ENCODE data around the gene FHDC1.

FHDC1 gene

DNA sequence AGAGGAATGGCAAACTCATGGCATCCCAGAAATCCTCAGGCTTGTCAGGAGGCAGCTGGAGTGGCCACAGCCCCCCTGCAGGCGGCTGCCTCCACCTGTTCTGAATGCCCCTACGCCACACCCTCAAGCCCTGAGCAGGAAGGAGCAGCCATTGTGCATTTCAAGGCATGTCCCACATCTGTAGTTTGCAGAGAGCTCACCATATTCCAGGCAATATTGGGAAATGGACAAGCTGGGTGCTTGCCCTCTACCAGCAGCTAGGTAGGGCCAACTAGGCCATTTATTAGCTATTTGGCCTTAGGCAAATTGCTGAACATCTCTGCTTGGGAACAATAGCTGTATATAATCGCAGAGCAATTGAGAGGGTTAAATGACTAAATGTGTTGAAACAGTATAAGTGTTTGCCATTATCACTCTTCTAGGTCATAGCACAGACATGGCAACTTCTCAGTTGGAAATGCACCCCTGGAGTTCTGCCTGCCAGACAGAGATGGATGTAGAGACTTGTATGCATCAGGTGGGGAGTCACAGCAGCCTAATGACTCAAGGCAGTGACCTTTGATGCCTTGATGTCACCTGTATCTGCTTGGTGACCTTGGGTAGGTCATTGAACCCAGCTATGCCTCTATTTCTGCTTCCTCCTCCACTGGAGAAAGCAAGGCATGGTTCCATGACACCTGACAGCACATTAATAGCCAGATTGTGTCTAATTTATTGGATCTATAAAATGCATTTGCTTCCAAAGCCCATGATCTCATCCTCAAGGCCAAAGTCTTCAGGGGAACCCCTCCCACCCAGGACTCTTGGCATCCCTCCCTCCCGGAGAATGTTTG is 52.8 kb downstream of the FHDC1 start:
- no peak for DNase-seq

DNA sequence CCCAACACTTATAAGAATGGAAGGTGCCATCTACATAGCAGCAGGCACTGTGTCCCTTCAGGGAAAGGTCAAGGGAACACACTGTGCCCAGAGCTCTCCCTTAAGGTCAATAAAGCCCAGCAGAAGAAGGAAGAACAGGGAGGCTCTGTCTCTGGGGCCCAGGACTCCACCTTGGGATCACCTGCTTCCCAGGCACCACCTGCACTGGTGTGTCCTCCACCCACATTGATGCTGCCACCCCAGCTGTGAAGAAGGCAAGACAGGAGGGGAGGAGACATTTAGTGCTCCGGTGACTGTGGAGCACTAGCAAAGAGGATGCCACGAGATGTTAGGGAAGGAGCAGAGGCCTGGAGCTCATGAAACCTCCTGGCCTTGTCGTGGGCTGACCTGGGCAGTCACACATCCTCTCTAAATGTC is 53.4 kb downstream of the FHDC1 start:
- no peak for DNase-seq

DNA sequence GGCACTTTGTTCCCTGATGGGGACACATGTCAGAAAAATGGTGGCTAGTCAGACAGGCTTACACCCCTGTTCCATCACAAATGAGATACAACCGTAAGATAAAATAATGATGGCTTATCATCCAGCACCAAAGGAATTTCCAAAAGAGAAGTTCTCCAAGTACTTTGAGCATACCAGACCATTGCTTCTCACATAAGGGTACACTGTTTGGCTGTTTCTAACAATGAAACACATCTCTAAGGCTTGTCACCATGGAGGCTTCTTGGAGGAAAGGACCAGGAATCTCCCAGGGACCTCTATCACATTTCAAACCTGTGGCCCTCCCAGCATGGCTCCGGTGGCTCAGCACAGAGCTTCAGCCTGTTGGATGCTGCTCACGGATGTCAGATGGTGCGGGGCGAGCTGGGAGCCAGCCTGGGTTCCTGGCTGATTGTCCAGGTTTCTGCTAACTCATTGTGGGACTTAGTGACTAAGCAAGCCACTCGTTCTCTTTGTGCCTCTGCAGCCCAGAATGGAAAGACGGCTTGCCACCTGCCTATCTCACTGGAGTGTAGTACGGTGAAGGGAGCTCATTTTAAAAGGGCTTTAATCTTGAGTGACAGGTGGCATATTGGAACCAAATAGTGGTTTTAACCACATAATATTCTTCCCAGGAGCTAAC is 54.5 kb downstream of the FHDC1 start:
- DNase-seq: no peak

DNA sequence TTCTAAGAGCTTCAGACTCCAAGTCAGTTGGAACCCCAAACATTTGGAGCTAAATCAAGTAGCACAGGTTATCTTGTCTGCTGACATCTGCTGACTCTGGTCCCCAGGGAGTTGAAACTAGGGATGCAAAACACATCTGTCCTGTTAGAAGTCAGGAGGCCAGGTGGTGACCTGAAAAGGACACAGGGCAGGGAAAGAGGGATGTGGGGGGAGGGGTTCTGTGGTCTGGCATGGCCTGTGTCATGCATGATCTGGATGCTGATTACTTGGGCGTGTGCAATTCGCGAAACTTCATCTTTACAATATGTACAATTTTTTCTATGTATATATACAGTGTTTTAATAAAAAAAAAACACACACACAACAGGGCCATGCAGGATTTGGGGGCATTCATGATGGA is 55.3 kb downstream of the FHDC1 start:
- DNase-seq: no peak

DNA sequence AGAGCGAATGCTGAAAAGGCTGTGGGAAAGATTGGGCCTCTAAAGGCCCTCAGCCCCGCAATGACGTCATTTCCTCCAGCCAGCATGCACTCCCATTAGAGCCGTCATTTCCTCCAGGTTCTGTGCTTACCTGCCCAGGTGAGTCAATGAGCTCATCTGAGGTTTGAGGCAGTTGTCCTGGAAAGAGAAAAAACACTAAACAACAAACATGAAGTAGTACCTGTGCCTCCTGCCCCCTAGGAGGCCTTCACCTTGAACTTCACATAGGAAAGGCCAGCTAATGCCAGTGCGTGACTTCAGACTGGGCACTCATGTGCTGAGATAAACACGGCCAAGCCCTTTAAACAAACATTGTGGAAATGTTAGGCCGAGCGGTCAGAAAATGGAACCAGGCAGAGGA is 55.9 kb downstream of the FHDC1 start:
- DNase-seq: no peak

DNA sequence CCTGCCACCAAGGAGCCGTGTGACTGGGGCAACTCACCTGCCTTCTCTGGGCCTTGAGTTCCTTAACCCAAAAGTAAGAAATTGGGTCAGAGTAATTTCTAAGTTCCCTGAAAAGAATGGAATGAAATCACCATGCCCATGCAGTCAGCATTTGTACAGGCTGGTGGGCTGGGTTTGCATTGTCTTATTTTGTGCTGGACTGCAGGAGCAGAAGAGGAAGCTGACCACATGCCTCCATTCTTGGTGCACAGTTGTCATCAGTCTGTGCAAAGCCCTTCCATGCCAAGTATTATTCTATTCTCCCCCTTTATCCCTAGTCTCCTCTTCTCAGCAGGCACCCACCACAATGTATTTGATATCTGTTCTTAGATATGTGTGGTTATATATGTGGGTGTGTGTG is 56.3 kb downstream of the FHDC1 start:
- DNase-seq: no peak

DNA sequence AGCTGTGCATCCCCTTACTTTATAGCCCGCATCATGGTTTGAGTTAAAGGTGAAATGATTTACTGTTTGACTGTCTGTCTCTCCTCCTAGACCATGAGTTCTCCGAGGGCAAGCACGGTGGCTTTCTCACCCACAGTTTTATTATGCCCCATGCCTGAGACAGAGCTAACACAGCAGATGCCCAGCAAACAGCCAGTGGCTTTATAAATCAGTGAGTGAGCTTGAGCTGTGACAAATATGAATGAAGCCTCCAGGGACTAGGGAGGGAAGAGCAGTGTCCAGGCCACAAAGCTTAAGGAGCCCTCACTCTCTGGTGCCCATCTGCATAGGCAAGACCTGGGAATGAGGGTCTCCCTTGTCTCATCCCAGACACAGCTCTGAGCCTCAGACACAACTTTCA is 57.9 kb downstream of the FHDC1 start:
- no peak for DNase-seq

DNA sequence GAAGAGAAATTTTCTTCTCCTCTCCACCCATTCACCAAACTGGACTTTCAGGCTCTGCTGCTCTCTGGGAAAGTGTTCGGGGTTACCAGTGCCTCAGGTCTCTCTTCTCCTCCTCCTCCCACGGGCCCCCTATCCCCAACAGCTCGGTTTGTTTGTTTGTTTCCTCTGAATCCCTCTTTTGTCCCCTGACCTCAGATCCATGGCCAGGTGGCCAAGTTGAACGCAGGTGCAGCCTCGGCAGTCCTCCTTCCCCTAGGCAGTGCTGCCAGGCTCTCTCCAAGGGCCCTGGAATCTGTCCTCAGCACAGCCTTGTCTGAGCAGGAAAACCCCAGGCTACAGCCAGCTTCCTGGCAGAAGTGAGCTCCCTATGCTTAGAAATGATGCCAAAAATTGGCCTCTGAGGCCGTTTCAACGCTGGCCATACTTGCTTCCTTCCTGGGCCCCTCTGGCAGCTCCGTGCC is 60.0 kb downstream of the FHDC1 start:
- DNase-seq: no peak

DNA sequence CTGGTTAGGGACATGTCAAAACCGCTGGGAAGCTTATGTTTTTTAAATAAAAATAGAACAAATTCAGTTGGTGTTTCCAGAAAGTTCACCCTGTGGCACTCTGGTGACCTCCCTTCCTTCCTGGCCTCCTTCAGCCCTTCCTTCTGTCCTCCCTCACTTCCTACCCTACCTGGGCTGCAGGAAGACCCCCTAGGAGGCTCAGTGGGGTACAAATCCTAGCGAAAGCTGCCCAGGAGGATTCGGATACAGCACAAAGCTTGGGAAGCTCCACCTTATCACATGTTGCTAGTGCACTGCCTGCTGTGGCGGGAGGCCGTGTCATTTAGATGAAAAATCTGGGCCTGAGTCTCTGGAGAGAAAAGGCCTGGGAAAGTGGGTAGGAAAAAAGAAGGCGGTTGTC is 60.5 kb downstream of the FHDC1 start:
- no peak for DNase-seq

DNA sequence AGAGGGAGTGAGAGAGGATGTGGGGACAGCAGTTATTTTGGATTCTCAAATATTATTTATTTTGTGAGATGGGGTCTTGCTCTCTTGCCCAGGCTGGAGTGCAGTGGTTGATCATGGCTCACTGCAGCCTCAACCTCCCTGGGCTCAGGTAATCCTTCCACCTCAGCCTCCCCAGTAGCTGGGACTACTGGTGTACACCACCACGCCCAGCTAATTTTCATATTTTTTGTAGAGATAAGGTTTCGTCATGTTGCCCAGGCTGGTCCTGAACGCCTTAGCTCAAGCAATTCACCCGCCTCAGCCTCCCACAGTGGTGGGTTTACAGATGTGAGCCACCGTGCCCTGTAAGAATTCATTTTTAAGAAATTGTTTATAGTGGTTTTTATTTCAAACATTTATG is 61.2 kb downstream of the FHDC1 start:
- no peak for DNase-seq

DNA sequence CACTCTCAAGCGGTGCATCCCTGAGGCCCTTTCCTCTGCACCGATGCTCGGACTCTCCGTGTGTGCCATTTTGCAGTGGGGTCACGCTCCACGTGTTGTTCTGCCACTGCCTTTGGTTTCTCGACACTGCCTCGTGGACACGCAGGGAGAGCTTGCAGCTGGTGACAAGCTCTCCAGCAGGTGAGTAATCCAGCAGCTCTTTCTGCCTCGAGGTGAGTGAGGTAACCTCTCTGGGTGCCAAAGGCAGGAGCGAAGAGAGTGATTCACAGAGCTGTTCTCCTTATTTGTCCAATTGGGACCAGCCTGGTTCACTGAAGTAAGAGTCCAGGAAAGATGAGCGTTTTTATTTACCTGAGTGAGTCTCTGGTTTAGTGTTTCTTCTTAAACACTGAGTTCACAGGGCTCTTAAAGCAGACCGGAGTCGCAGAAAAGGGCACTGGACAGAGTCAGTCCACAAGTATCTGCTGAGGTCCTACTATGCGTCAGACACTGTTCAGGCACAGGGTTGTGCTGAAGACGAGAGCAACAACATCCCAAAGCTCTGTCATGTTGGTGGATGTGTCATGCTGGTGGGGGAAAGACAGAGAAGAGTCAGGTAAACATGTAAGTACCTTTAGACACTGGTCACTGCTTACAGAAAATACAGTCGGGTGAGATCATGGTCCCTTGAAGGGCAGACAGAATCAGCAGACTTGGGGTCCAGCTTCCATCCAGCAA is 61.8 kb downstream of the FHDC1 start:
- no peak for DNase-seq

DNA sequence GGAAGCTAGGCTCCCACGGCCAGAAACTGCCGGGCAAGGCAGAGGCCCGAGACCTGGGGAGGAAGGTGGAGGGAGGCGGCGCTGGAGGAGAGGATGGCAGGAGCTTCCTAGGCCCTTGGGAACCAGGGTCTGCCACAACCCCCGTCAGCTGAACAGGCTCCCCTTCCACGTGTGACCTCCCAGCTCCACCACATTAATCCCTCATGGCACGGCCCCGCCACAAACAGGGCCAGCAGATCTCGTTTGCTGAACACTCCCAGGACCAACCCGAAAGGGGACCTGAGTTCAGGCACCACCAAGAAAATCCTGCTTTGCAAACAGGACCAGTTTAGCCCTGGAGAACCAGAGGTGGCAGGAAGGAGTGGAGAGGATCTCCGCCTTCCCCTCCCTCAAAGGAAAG is 62.7 kb downstream of the FHDC1 start:
- no peak for DNase-seq

DNA sequence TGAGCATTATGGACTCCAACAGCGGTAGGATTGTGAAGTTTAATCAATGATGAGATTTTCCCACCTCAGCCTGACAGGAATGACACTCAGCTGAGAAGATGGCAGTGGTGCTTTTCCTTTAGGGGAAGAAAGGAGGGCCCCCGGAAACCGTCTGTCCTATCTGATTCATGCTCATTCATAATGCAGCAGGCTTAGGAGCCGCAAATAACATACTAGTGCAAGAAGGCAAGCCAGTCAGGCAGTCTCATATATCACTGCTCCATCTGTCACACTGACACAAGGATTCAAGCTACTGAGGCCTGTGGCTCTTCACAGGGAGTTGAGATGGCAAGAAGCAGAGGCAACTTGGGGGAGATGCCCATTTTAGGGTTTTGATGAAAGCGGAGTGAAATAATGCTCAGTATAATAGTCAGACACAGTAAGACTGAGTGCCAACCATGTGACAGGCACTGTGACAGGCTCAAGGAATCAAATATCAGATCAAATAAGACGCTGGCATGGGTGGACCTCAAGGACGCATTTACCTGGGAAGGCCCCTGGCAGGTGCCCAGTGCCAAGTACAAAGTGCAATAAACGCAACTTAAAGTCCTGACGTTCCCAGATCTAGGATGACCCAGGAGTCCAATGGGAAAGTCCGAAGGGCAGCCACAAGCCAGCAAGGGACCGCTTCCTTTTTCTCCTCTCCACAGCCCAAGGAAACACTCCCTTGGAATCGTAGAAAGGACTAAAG is 63.4 kb downstream of the FHDC1 start:
- DNase-seq: no peak

DNA sequence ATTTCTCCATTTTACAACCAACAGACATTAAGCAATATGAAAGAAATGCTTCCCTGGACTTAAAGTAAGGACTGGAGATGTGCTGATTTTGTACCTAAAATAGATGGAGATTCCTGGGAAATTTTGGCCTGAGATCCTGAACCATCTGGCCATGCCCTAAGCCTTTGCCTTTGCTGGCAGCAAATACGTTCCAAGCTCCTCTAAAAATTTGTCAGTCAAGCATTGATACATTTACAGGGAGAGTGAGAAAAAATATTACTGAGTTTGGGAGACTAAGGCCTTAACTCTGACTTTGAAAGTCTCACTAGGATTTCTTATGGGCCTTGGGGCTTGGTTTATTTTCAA is 63.9 kb downstream of the FHDC1 start:
- no peak for DNase-seq

DNA sequence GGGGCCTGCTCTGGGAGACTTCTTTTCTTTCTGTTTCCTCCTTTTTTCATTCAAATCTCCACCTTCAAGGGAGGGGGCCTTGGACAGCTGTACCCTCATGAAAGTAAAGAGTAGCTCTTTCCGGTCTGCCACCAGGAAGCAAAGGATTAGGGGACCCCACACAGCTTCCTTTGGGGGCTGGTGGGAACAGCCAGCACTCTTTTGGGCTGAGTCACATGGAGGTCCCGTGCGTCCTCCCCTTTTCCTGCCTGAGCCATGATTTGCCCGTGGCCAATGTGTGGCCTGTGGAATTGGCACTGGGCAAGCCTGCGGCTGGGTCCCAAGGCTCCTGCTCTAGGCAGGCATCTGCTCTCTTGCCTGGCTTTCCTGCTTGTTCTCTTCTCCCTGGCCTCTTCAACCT is 65.5 kb downstream of the FHDC1 start:
- DNase-seq: no peak

DNA sequence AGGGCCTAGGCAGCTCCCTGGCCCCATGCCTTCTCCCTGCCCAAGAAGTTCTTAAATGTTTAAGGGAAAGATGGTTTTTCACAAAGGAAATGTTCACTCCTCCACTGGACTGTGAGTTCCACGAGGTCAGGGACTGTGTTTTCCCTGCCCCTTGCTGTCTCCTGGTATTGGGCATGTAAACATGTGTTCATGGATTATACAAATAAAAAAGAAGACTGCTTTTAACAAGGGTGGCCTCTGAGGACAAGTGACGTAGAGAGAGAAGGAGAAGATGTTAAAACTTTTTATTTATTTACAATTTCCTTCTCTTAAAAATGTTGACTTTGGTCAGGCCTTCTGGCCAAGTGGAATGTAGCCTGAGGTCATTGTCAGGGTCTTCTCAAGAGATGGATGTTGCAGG is 66.0 kb downstream of the FHDC1 start:
- no peak for DNase-seq

DNA sequence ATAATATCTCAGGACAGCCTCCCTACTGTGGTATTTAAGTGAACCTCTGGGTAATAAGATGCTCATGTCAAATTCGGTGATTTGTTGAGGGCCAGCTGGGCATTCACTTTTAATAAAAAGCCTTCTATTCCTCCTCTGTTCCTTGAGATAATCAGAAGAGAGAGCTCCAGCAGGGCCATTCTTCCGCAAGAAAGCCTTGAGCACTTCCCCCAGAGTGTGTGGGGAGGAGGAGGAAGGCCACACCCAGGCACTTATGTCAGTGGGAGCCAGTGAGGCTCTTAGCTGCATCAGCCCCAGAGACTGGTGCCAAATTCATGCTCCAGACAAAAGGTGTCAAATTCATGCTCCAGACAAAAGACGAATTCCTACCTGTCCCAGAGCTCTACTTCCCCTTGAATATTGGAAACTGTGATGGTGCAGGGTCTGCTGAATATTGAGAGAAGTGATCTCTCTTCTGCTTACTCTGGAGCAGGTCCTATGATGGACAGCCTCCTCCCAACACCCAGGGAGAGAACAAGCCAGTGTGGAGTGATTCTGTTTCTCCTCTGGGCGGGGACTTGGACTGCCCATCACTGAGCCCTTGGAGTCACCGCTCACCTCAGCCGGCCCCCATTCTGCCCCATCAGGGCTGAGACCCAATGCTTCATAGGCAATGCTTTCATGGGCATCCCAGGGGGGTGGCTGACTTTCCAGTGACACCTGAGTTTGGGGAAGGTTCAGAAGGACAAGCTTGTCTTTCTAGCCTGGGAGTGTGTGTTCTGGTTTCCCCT is 68.1 kb downstream of the FHDC1 start:
- no peak for DNase-seq

DNA sequence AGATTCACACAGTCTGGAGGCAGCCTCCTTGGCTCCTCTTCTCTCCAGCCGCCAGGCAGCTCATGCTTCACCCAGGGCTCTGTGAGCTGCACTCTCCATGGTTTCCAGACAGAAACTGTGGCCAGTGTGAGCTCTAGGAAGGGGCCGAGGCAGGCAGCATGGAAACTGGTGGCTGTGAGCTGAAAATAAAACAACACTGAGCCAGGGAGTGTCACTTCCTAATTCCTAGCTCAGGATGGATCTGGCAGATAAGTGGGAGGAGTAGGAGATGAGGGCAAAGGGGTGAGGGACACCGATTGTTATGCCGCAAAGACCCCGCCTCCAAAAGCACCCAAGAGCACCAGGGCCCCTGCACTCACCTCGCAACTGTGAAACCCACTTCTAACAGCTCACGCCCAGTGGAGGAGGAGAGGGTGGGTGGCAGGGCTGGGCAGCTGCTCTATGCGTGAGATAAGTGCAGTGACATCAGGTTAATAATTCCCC is 69.8 kb downstream of the FHDC1 start:
- no peak for DNase-seq

DNA sequence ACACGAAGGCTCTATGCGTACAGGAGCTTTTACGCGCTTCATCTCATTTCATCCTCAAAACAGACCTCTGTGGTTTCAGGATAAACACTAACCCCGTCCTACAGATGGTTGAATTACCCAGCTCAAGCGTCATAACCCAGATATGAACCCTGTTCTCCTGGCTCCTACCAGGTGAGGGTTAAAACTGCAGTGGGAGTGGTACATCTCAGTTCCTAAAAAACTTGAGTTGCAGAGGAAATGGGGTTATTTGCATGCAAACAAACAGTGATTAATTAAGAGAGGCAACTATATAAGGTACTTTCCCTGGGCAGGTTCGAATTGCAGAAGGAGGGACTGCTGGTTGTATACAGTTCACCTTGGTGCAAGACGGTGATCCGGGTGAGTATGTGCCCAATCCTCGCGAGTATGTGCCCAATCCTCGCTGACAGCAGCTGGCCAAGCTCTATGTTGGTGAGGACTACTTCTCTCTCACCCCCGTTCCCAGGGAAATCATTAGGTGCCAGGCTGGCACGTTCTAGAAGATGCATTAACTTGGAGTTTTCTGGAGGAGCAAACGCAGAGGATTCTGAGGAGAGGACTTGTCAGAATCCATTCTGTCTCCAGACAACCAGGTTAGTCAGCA is 72.6 kb downstream of the FHDC1 start:
- no peak for DNase-seq

DNA sequence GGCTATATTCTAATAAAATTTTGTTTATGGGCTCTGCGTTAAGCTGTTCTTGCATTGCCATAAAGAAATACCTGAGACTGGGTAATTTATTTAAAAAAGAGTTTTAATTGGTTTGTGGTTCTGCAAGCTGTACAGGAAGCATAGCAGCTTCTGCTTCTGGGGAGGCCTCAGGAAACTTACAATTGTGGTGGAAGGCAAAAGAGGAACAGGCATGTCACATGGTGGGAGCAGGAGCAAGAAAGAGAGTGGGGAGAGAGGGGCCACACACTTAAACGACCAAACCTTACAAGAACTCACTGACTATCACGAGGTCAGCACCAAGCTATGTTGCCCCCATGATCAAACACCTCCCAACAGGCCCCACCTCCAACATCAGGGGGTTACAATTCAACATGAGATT is 74.0 kb downstream of the FHDC1 start:
- no peak for DNase-seq

DNA sequence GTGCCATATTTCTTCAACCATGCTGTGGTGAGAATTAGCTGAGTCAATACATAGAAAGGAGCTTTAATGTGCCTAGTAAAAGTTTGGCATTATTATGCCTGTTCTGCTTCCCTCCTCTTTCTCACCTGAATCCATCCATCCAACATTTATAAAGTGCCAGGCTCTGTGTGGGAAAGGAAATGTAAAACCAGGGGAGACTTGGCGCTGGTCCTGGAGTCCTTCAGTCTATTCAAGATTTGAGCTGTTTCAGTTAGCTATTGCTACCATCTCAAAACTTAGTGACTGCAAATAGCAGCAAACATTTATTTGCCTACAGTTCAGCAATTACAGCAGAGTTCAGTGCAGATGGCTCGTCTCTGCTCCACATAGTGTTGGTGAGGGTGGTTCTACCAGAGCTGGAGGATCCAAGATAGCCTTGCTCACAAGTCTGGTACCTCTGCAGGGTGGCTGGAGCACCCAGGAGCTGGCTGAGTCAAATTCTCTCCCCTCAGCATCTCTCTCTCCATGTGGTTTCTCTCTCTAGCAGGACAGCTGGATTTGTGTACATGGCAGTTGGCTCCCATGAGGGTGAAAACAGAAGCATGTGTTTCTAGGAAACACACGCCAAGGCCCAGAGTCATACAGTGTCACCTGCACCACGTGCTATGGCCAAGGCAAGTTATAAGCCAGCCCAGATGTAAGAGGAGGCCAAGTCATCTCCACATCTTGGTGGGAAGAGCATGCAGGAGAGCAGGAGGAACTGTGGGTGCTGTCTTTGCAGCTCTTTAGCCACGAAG is 77.3 kb downstream of the FHDC1 start:
- DNase-seq: no peak

All from KG1 (cell line).